ENCODE measurements around the gene NRSN1. TPM values are rescaled to one million over a fixed set of nuclear protein-coding genes. Genes with fewer than 3 reads are reported as not detected.

NRSN1 gene
- total and polyA plus RNA-seq, 2 of the 13 experiments (the other 11 are each of a cell fraction or from before 2014, with no cell fraction given), result not detected

DNA sequence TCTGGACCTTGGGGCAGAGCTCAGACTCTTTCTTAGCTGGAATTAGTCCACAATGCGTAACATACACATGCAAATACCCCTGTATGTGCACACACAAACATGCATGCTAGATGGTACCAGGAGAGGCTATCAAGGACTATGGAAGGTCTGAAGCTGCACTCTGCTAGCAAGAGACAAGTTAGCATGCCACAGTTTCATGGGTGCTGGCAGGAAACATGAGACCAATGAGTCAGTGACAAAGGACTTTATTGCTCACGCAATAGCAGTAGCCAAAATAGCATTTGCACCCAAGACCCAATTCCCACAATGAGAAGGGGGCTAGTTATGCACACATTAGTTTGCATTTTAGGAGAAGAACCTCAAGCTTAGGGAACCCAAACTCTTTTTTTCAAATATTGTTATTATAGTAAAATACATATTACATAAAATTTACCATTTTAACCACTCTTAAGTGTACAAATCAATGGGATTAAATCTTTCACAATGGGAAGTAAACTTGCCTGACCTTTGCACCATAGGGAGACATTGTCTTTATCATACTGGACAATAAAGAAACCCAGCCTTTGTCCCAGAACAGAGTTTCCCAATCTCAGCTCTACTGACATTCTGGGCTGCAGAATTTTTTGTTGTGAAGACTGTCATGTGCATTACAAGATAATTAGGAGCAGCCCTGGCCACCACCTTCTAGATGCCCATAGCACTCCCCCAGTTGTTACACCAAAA is 69.1 kb downstream of the NRSN1 start (continued):
- TF ChIP-seq, protein P1, sequence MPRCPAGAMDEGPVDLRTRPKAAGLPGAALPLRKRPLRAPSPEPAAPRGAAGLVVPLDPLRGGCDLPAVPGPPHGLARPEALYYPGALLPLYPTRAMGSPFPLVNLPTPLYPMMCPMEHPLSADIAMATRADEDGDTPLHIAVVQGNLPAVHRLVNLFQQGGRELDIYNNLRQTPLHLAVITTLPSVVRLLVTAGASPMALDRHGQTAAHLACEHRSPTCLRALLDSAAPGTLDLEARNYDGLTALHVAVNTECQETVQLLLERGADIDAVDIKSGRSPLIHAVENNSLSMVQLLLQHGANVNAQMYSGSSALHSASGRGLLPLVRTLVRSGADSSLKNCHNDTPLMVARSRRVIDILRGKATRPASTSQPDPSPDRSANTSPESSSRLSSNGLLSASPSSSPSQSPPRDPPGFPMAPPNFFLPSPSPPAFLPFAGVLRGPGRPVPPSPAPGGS (CRISPR knock-in tag; IDR thresholded peaks at IDR 0.05), result no peak
- TF ChIP-seq, protein P2, sequence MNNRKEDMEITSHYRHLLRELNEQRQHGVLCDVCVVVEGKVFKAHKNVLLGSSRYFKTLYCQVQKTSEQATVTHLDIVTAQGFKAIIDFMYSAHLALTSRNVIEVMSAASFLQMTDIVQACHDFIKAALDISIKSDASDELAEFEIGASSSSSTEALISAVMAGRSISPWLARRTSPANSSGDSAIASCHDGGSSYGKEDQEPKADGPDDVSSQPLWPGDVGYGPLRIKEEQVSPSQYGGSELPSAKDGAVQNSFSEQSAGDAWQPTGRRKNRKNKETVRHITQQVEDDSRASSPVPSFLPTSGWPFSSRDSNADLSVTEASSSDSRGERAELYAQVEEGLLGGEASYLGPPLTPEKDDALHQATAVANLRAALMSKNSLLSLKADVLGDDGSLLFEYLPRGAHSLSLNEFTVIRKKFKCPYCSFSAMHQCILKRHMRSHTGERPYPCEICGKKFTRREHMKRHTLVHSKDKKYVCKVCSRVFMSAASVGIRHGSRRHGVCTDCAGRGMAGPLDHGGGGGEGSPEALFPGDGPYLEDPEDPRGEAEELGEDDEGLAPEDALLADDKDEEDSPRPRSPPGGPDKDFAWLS (CRISPR knock-in tag; IDR thresholded peaks at IDR 0.05; ENCODE audit: borderline replicate concordance), result no peak
- peak; percentile 66 for TF ChIP-seq NR2F6 (IDR thresholded peaks at IDR 0.05)
- TF ChIP-seq NR2F6 (CRISPR knock-in tag; IDR thresholded peaks at IDR 0.05), result no peak
- TF ChIP-seq, protein P3, sequence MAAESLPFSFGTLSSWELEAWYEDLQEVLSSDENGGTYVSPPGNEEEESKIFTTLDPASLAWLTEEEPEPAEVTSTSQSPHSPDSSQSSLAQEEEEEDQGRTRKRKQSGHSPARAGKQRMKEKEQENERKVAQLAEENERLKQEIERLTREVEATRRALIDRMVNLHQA (CRISPR knock-in tag; IDR thresholded peaks at IDR 0.05), result no peak
- no peak for TF ChIP-seq HNRNPL (IDR thresholded peaks at IDR 0.05; ENCODE audit: low read depth, low read length)
- peak; percentile 90 for TF ChIP-seq NCOR1 (IDR thresholded peaks at IDR 0.05; ENCODE audit: borderline replicate concordance, low read length)
- TF ChIP-seq MYNN (CRISPR knock-in tag; IDR thresholded peaks at IDR 0.05; ENCODE audit: low read depth), result no peak
- no peak for TF ChIP-seq ZNF672 (CRISPR knock-in tag; IDR thresholded peaks at IDR 0.05)
- no peak for TF ChIP-seq NFE2L2 (IDR thresholded peaks at IDR 0.05; ENCODE audit: low read length)
- TF ChIP-seq HNF4G (IDR thresholded peaks at IDR 0.05; ENCODE audit: borderline replicate concordance, low read depth, low read length), result peak; percentile 69
- TF ChIP-seq HNF4G (CRISPR knock-in tag; IDR thresholded peaks at IDR 0.05; ENCODE audit: borderline replicate concordance, low read depth), result no peak
- TF ChIP-seq, protein P4, sequence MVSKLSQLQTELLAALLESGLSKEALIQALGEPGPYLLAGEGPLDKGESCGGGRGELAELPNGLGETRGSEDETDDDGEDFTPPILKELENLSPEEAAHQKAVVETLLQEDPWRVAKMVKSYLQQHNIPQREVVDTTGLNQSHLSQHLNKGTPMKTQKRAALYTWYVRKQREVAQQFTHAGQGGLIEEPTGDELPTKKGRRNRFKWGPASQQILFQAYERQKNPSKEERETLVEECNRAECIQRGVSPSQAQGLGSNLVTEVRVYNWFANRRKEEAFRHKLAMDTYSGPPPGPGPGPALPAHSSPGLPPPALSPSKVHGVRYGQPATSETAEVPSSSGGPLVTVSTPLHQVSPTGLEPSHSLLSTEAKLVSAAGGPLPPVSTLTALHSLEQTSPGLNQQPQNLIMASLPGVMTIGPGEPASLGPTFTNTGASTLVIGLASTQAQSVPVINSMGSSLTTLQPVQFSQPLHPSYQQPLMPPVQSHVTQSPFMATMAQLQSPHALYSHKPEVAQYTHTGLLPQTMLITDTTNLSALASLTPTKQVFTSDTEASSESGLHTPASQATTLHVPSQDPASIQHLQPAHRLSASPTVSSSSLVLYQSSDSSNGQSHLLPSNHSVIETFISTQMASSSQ (IDR thresholded peaks at IDR 0.05; ENCODE audit: low read depth), result peak; percentile 43; the same call in 1 of the 2 replicates
- TF ChIP-seq, protein P4 (CRISPR knock-in tag; IDR thresholded peaks at IDR 0.05; ENCODE audit: borderline replicate concordance), result no peak
- no peak for TF ChIP-seq FLYWCH1 (CRISPR knock-in tag; IDR thresholded peaks at IDR 0.05)
- TF ChIP-seq GLI4 (CRISPR knock-in tag; IDR thresholded peaks at IDR 0.05; ENCODE audit: borderline replicate concordance), result no peak
- TF ChIP-seq PAX8 (CRISPR knock-in tag; IDR thresholded peaks at IDR 0.05; ENCODE audit: borderline replicate concordance), result no peak
- TF ChIP-seq CEBPB (IDR thresholded peaks at IDR 0.05; ENCODE audit: borderline replicate concordance, low read depth, low read length), result peak; percentile 84
- TF ChIP-seq, protein P5, sequence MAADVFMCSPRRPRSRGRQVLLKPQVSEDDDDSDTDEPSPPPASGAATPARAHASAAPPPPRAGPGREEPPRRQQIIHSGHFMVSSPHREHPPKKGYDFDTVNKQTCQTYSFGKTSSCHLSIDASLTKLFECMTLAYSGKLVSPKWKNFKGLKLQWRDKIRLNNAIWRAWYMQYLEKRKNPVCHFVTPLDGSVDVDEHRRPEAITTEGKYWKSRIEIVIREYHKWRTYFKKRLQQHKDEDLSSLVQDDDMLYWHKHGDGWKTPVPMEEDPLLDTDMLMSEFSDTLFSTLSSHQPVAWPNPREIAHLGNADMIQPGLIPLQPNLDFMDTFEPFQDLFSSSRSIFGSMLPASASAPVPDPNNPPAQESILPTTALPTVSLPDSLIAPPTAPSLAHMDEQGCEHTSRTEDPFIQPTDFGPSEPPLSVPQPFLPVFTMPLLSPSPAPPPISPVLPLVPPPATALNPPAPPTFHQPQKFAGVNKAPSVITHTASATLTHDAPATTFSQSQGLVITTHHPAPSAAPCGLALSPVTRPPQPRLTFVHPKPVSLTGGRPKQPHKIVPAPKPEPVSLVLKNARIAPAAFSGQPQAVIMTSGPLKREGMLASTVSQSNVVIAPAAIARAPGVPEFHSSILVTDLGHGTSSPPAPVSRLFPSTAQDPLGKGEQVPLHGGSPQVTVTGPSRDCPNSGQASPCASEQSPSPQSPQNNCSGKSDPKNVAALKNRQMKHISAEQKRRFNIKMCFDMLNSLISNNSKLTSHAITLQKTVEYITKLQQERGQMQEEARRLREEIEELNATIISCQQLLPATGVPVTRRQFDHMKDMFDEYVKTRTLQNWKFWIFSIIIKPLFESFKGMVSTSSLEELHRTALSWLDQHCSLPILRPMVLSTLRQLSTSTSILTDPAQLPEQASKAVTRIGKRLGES (CRISPR knock-in tag; IDR thresholded peaks at IDR 0.05; ENCODE audit: borderline replicate concordance), result no peak
- no peak for TF ChIP-seq CCAR2 (optimal IDR thresholded peaks at IDR 0.05; ENCODE audit: low read depth, low read length)
